Stimulated activated CD4-positive, alpha-beta T cell treated with anti-CD3 and anti-CD28 coated beads, TNF-alpha, amount 100 ng/mL, for 24 hours (primary cell): ENCODE measurements around the gene FOXRED2.
"Not testable (repeated sequence)": the region's sequence is repeated elsewhere in the genome, so short reads cannot be mapped to it uniquely, and the experiment has no call there.

Source experiments
- DNase-seq, 3 experiments: peaks; one replicate each; pipeline ENCODE4 v3.0.0-alpha.2; 2020; ENCODE audit warnings: low read depth in 3 of 3

Gene FOXRED2

GRCh38 chr22:36450923-36451322 lies 55.9 kb downstream of the FOXRED2 start:
- DNase-seq = not testable (repeated sequence)

GRCh38 chr22:36449596-36450175 lies 57.2 kb downstream of the FOXRED2 start:
- no peak for DNase-seq

GRCh38 chr22:36447632-36448031 lies 59.2 kb downstream of the FOXRED2 start:
- no peak for DNase-seq

GRCh38 chr22:36445158-36445668 lies 61.6 kb downstream of the FOXRED2 start:
- no peak for DNase-seq

- no peak for DNase-seq
These were observed 63.6 kb downstream of the FOXRED2 start for GRCh38 chr22:36443198-36443770.

- no peak for DNase-seq
These were observed 64.2 kb downstream of the FOXRED2 start for GRCh38 chr22:36442506-36443197.

- DNase-seq = no peak
These were observed 66.3 kb downstream of the FOXRED2 start for GRCh38 chr22:36440429-36441002.

GRCh38 chr22:36439481-36440271 lies 67.2 kb downstream of the FOXRED2 start:
- DNase-seq = peak in 1 of 3 experiments; percentile 41
